B cell (primary cell): Measurements from ENCODE around the gene GPR142. TPM values are rescaled to one million over a fixed set of nuclear protein-coding genes. Genes with fewer than 3 reads are reported as not detected.

ENCODE experiments used
- ATAC-seq: fragments of 200-7000 bp; cut with Tn5 transposase; one replicate; pipeline ENCODE4 v1.10.0; 2021; ENCODE audit warnings: low read depth, mild to moderate bottlenecking, moderate number of reproducible peaks, moderate library complexity
- CTCF ChIA-PET: fragments of 350-600 bp; sonication (Branson Sonifier 250); formaldehyde crosslinking; loops from one replicate; lab custom pipeline; 2021; ENCODE audit warnings: antibody characterized with exemption, inconsistent platforms; lab: Charles Lee
- POLR2A ChIA-PET: fragments of 350-600 bp; sonication (Branson Sonifier 250); formaldehyde crosslinking; loops from one replicate; lab custom pipeline; 2021; ENCODE audit warnings: antibody characterized with exemption; lab: Charles Lee
- DNase-seq: peaks from one replicate; pipeline ENCODE4 v3.0.0; 2013
- H2AFZ ChIP-seq: 2 replicates; pipeline ENCODE4 v1.6.1; 2012; ENCODE audit warnings: mild to moderate bottlenecking, low read depth, low read length; ENCODE audit not compliant: insufficient read depth, poor library complexity, severe bottlenecking
- H3K27ac ChIP-seq, 2 donors: 1 replicate in 1 of 2; 2 replicates in 1 of 2; pipeline ENCODE4 v1.5.1; 2012 to 2013; ENCODE audit warnings: low read length in 2 of 2, mild to moderate bottlenecking in 2 of 2, moderate library complexity in 1 of 2
- H3K27me3 ChIP-seq, 4 experiments: fragments of 200-600 bp in 1 of 4; sonication (generic) in 1 of 4; replicated peaks in 1 of 4; 1 replicate in 2 of 4; 2 replicates in 2 of 4; pipeline versions ENCODE4 v1.6.1 to v1.7.0; 2013 to 2016; ENCODE audit warnings: low read length in 3 of 4, mild to moderate bottlenecking in 2 of 4, mixed read lengths in 1 of 4, moderate library complexity in 1 of 4; ENCODE audit not compliant: insufficient read depth in 4 of 4, control insufficient read depth in 3 of 4; ENCODE audit errors: control extremely low read depth in 1 of 4
- H3K36me3 ChIP-seq, 2 experiments: replicated peaks in 1 of 2; 1 replicate in 1 of 2; 2 replicates in 1 of 2; pipeline versions ENCODE4 v1.6.1 to v1.7.1; 2013; ENCODE audit warnings: low read length in 1 of 2; ENCODE audit not compliant: insufficient read depth in 2 of 2, control insufficient read depth in 1 of 2; ENCODE audit errors: control extremely low read depth in 1 of 2, extremely low read depth in 1 of 2
- H3K4me1 ChIP-seq, 2 donors: fragments of 200-600 bp in 1 of 2; sonication (generic) in 1 of 2; 1 replicate in 1 of 2; 2 replicates in 1 of 2; pipeline versions ENCODE4 v1.5.1 to v1.6.1; 2013 to 2017; ENCODE audit warnings: low read length in 2 of 2; ENCODE audit not compliant: control insufficient read depth in 2 of 2, insufficient read depth in 2 of 2
- H3K4me2 ChIP-seq: replicated peaks from 2 replicates; pipeline ENCODE3; 2012; ENCODE audit warnings: mild to moderate bottlenecking, low read depth, low read length; ENCODE audit not compliant: poor library complexity, severe bottlenecking
- H3K4me3 ChIP-seq, 5 experiments: fragments of 200-600 bp in 1 of 5; sonication (generic) in 1 of 5; 1 replicate in 3 of 5; 2 replicates in 2 of 5; pipeline versions ENCODE4 v1.5.1 to v1.7.0; 2011 to 2016; ENCODE audit warnings: low read length in 4 of 5, mild to moderate bottlenecking in 4 of 5, low read depth in 2 of 5, control low read depth in 1 of 5, moderate library complexity in 1 of 5; ENCODE audit not compliant: insufficient read depth in 1 of 5; ENCODE audit errors: control extremely low read depth in 1 of 5, extremely low read depth in 1 of 5
- H3K79me2 ChIP-seq: fragments of 200-600 bp; sonication (generic); one replicate; pipeline ENCODE4 v1.6.0; 2016; ENCODE audit warnings: low read length; ENCODE audit not compliant: control insufficient read depth, insufficient read depth
- H3K9ac ChIP-seq: fragments of 200-600 bp; sonication (generic); 2 replicates; pipeline ENCODE4 v1.6.1; 2017; ENCODE audit warnings: mild to moderate bottlenecking, low read length, moderate library complexity
- H3K9me3 ChIP-seq, 3 donors: one replicate each; pipeline versions ENCODE4 v1.6.1 to v1.7.1; 2013; ENCODE audit warnings: low read length in 2 of 3; ENCODE audit not compliant: control insufficient read depth in 2 of 3, insufficient read depth in 1 of 3; ENCODE audit errors: control extremely low read depth in 1 of 3
- H4K20me1 ChIP-seq: 2 replicates; pipeline ENCODE4 v1.6.0; 2012; ENCODE audit warnings: mild to moderate bottlenecking, low read length; ENCODE audit not compliant: insufficient read depth, control insufficient read depth, poor library complexity, severe bottlenecking
- H3K27ac Mint-ChIP-seq: one replicate; pipeline ENCODE4 v1.8.0; 2021; ENCODE audit warnings: mixed read lengths
- H3K27me3 Mint-ChIP-seq: one replicate; pipeline ENCODE4 v1.8.0; 2021; ENCODE audit warnings: mixed read lengths
- H3K4me1 Mint-ChIP-seq: one replicate; pipeline ENCODE4 v1.8.0; 2021; ENCODE audit warnings: mixed read lengths
- H3K4me3 Mint-ChIP-seq: one replicate; pipeline ENCODE4 v1.8.0; 2021; ENCODE audit warnings: mixed read lengths
- H3K9me3 Mint-ChIP-seq: one replicate; pipeline ENCODE4 v1.8.0; 2022; ENCODE audit warnings: mixed read lengths; ENCODE audit not compliant: insufficient read depth
- CTCF ChIP-seq: fragments of 200-600 bp; IDR thresholded peaks from one replicate; pipeline ENCODE4 v1.8.0; 2022; ENCODE audit warnings: antibody characterized with exemption, mild to moderate bottlenecking
- EZH2 ChIP-seq: IDR thresholded peaks from 2 replicates; pipeline ENCODE4 v1.6.1; 2012; ENCODE audit warnings: borderline replicate concordance, low read depth, mild to moderate bottlenecking, moderate library complexity, low read length; ENCODE audit not compliant: insufficient read depth, poor library complexity, severe bottlenecking
- WGBS: methylation state at CpG from one replicate; pipeline ENCODE4 v1.1.5; 2013; ENCODE audit warnings: missing lambda C conversion rate; ENCODE audit not compliant: insufficient coverage; 5-methylcytosine and 5-hydroxymethylcytosine counted together
- intact Hi-C: fragments of 100-400 bp; cut with micrococcal nuclease; formaldehyde crosslinking; loops from one replicate; pipeline ENCODE4 v1.10.0; 2022
- polyA plus RNA-seq: library from polyadenylated mRNA; depleted of rRNA; stranded (reverse); fragments of >200 nt; gene quantifications from 2 replicates; pipeline ENCODE4 v1.2.3, GENCODE V29; 2012
- total RNA-seq, 2 donors: library from RNA; stranded (reverse); fragments of 120-200 nt in 1 of 2; gene quantifications; 1 replicate in 1 of 2; 2 replicates in 1 of 2; pipeline versions ENCODE4 v1.2.3 to v1.2.4, GENCODE V29; 2013 to 2022

The GPR142 gene
- total and polyA plus RNA-seq, 2 donors (not counting 1 experiment from before 2014, with no cell fraction given) = not detected

GRCh38 chr17:74390680-74391653 is 23.7 kb downstream of the GPR142 start:
- Mint-ChIP-seq H3K4me1 (no peaks in the 10 kb centered on the region), H3K4me3 (no peak overlapping the region), H3K27ac (no peak overlapping the region), H3K27me3 (peaks cover 15% of the 10 kb centered on the region), H3K9me3 (no peaks in the 10 kb centered on the region)
- CTCF ChIA-PET = interaction anchor here (0.9 to 1.8 kb wide), 3 partner anchors 12 to 67 kb away, joined by 3 to 8 read pairs (median 4); no protein-coding TSS in a partner anchor
- Histone ChIP-seq H2AFZ (no peak overlapping the region), H3K36me3 (no peaks in the 10 kb centered on the region), H3K79me2 (no peaks in the 10 kb centered on the region), H3K4me2 (no peak overlapping the region), H4K20me1 (no peaks in the 10 kb centered on the region), H3K27ac (no peak overlapping the region), H3K9me3 (peaks cover 0 to 10% (median 0%) of the 10 kb centered on the region in 3 donors), H3K27me3 (peaks cover 0 to 9% (median 3%) of the 10 kb centered on the region in 4 experiments), H3K4me3 (no peak overlapping the region), H3K9ac (no peak overlapping the region), H3K4me1 (no peaks in the 10 kb centered on the region)
- no peak for DNase-seq
- intact Hi-C loops = no loop called here
- no peak for ATAC-seq
- POLR2A ChIA-PET = interaction anchor here (0.8 kb wide), 1 partner anchor 132 kb away, joined by 8 read pairs; no protein-coding TSS in a partner anchor
- no peak for TF ChIP-seq CTCF
- no peak for TF ChIP-seq EZH2
- 81% methylated on average over 10 of the region's 11 CpGs for WGBS

DNA sequence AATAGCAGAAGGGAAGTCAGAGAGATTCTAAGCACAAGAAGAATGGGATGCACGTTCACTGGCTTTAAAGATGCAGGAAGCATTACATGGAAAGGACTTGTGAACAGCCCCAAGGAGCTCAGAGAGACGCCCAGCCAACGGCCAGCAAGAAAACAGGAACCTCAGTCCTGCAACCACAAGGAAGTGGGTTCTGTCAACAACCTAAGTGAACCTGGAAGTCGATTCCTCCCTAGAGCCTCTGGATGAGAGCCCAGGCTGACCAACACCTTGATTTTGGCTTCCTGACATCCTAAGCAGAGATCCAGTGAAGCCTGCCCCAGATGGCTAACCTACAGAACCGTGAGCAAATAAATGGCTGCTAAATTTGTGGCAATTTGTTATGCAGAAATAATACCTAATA is 24.5 kb downstream of the GPR142 start:
- no peak for TF ChIP-seq CTCF
- no peak for TF ChIP-seq EZH2
- intact Hi-C loops = no loop called here
- ChIA-PET CTCF (interaction anchor here (0.9 to 1.8 kb wide), 3 partner anchors 12 to 66 kb away, joined by 3 to 8 read pairs (median 4); no protein-coding TSS in a partner anchor), POLR2A (no interaction called here)
- Histone ChIP-seq H3K27me3 (peaks cover 0 to 9% (median 3%) of the 10 kb centered on the region in 4 experiments), H3K4me1 (no peaks in the 10 kb centered on the region), H3K27ac (no peak overlapping the region), H3K4me3 (no peak overlapping the region), H3K4me2 (no peak overlapping the region), H3K79me2 (no peaks in the 10 kb centered on the region), H3K36me3 (no peaks in the 10 kb centered on the region), H3K9me3 (peaks cover 0 to 10% (median 0%) of the 10 kb centered on the region in 3 donors), H3K9ac (no peak overlapping the region), H4K20me1 (no peaks in the 10 kb centered on the region), H2AFZ (no peak overlapping the region)
- no peaks in the 10 kb centered on the region for H3K4me1 Mint-ChIP-seq
- no peaks in the 10 kb centered on the region for H3K9me3 Mint-ChIP-seq
- no peak for ATAC-seq
- no peak for DNase-seq
- peaks cover 15% of the 10 kb centered on the region for H3K27me3 Mint-ChIP-seq
- no peak overlapping the region for H3K4me3 Mint-ChIP-seq
- H3K27ac Mint-ChIP-seq = no peak overlapping the region
- WGBS = 13% methylated on average over 5 of the region's 5 CpGs
